AG04449 (cell line): Measurements from ENCODE around the gene SYT6.

Source experiments
- CTCF ChIA-PET: fragments of 350-600 bp; formaldehyde crosslinking; extraction: SDS; loops from one replicate; lab custom pipeline; 2021; ENCODE audit warnings: antibody characterized with exemption; lab: Yijun Ruan, JAX
- POLR2A ChIA-PET: fragments of 400-600, 350-600 bp; formaldehyde crosslinking; extraction: SDS; loops from one replicate; lab custom pipeline; 2020; ENCODE audit warnings: antibody characterized with exemption, inconsistent platforms; lab: Yijun Ruan, JAX
- DNase-seq: peaks from one replicate; pipeline ENCODE4 v3.0.0-alpha.2; 2010; ENCODE audit warnings: low read depth, low spot score
- H3K4me3 ChIP-seq: 2 replicates; pipeline ENCODE4 v1.5.1; 2011; ENCODE audit warnings: low read depth, mild to moderate bottlenecking, control low read depth, low read length
- CTCF ChIP-seq: IDR thresholded peaks from one replicate; pipeline ENCODE4 v1.5.1; 2011; ENCODE audit warnings: mild to moderate bottlenecking, moderate library complexity, low read length, control low read depth, inconsistent platforms; ENCODE audit not compliant: insufficient read depth; ENCODE audit errors: missing control alignments

SYT6 gene

DNA sequence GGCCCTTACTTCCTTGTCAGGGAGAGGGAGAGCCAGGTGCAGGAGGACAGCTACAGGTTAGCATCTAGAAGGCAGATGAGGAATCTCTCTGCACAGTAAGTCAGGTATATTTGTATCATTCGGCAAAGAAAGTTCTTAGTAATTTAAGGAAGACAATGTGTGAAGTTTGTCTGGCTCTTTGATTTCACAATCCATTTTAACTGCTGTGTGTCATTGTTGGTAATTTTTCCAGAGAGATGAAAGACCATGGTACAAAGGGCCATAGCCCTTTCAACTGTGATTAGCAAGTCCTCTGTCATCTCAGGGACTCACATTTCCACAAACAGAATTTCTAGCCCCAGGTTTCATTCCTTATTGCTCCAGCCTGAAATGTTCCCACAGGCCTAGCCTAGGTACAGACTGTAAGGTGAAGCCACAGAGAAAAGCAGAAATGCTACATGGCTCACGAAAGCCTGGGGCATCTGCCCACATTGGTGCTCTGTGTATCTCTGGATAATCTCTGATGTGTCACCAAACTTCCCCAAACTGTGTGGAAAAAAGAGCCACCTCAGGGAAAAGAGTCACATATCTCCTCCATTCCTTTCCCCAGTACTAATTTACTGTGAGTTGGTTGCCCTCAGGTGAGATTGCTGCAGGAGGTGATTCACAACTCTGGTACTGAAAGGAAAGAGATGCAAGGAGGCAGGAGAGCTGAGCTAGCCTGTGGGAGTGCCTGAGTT is 70.6 kb downstream of the SYT6 start:
- DNase-seq, result no peak
- H3K4me3 ChIP-seq, result no peak overlapping the region
- TF ChIP-seq CTCF, result no peak
- POLR2A ChIA-PET, result no interaction called here
- CTCF ChIA-PET, result no interaction called here

- H3K4me3 ChIP-seq, result no peak overlapping the region
- no peak for TF ChIP-seq CTCF
- no peak for DNase-seq
- POLR2A ChIA-PET, result no interaction called here
- CTCF ChIA-PET, result interaction anchor here (0.8 kb wide), 1 partner anchor 9 kb away, joined by 3 read pairs; no protein-coding TSS in a partner anchor
Observed at GRCh38 chr1:114082304-114082630, 71.4 kb downstream of the SYT6 start.

DNA sequence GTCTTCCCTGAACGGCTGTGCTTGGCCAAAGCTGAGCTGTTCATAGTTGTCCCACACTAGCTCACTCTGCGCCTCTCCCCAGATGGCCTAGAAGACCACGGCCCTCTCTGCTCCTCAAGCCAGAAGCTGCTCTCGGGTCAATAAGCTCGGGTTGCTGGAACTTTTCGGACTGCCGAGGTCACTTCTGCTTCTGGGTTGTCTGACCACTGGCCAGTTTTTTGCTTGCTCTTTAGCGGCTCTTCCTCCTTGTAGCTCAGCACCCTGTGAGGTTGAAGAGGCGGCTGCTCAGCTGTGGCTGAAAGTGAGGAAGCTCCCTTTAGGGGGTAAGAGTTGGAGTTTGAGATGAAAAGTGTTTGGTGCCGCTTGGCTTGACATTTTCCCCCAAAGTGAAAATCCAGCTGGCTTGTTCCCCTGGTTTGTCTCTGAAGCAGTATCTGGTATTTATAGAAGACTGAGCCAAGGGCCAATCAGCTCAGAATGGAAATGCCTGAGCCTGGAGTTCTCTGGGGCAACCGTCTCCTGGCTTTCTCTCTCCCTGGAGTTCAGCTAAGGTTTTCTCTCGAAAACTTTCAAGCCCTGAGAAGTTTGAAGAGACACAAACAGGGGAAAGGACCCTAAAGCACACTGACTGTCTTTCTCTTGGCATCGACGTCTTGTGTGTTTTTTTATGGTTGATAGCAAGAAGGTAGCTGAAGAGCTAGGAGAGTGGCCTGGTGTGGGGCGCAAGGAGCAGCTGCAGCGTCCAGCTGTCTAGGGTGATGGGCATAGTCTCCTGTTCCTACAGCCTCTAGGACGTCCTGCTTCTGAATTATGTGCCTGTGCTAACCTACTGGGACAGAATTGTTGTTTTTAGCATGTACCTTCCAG is 72.0 kb downstream of the SYT6 start:
- ChIA-PET CTCF (interaction anchor here (0.8 kb wide), 1 partner anchor 10 kb away, joined by 3 read pairs; no protein-coding TSS in a partner anchor), POLR2A (no interaction called here)
- DNase-seq, result no peak
- TF ChIP-seq CTCF, result no peak
- no peak overlapping the region for H3K4me3 ChIP-seq

DNA sequence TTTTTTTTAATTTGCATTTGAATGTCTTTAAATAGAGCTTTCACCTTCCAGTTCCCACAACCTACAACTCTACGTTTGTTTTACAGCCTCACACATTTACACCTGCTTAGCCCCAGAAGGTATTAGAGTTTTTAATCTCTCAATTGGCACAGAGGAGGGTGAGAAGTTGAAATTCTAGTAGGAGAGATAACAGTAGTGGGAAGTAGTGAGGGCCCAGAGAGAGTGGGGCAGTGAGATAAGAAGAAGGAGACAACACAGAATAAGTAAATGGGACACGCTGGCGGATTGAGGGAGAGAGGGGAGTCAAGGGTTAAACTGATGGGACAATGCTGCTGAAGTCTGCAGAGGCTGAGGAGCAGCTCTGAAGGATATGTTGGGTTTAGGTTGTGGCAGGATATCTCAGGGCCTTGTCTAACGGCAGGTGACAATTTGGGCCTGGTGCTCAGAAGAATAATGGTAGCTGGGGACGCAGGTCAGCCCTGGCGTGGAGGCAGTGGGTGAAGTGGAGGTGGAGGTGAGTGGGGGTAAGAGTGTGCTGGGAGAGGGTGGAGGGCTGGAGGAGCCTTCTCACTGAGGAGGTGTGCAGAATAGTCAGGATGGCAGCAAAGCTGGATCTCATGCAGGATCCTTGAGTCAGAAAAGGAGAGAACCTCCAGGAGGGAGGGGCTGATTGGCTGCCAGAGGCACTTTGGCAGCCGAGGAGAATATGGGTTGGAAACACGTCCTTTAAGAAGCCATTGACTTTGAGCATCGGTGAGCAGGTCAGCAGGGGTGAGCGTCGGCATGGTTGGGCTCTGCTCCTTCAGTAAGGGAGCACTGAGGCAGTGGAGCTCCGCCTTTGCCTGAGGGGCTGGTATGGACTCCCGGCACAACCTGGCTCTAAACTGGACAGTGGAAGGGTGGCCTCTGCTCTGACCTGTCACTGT is 72.9 kb downstream of the SYT6 start:
- no peak for DNase-seq
- no peak for TF ChIP-seq CTCF
- ChIA-PET CTCF (no interaction called here), POLR2A (no interaction called here)
- H3K4me3 ChIP-seq, result no peak overlapping the region

GRCh38 chr1:114079596-114080190 is 74.0 kb downstream of the SYT6 start:
- ChIA-PET POLR2A (no interaction called here), CTCF (no interaction called here)

More at GRCh38 chr1:114079596-114080190, 74.0 kb downstream of the SYT6 start:
- DNase-seq, result no peak
- no peak overlapping the region for H3K4me3 ChIP-seq
- no peak for TF ChIP-seq CTCF
